ENCODE results near the gene ATP11A.
"Not testable (repeated sequence)": the region's sequence is repeated elsewhere in the genome, so short reads cannot be mapped to it uniquely, and the experiment has no call there.

ATP11A gene

GRCh38 chr13:112779856-112780604 lies 90.2 kb downstream of the ATP11A start:
- in situ Hi-C loops (cut with MboI; ENCODE audit: low pct_unique_long_range_greater_than_20kb, low sequenced_read_pairs): no loop called here
- no peak for DNase-seq

- DNase-seq: no peak
- in situ Hi-C loops (cut with MboI; ENCODE audit: low pct_unique_long_range_greater_than_20kb, low sequenced_read_pairs): no loop called here
Observed at GRCh38 chr13:112781287-112781686, 91.4 kb downstream of the ATP11A start.

GRCh38 chr13:112781881-112782361 lies 92.1 kb downstream of the ATP11A start:
- in situ Hi-C loops (cut with MboI; ENCODE audit: low pct_unique_long_range_greater_than_20kb, low sequenced_read_pairs): no loop called here
- no peak for DNase-seq

- in situ Hi-C loops (cut with MboI; ENCODE audit: low pct_unique_long_range_greater_than_20kb, low sequenced_read_pairs): no loop called here
- DNase-seq: no peak
Observed at GRCh38 chr13:112782429-112783010, 92.7 kb downstream of the ATP11A start.

GRCh38 chr13:112783135-112783977 lies 93.5 kb downstream of the ATP11A start:
- no peak for DNase-seq
- in situ Hi-C loops (cut with MboI; ENCODE audit: low pct_unique_long_range_greater_than_20kb, low sequenced_read_pairs): no loop called here

GRCh38 chr13:112783978-112784371 lies 94.1 kb downstream of the ATP11A start:
- in situ Hi-C loops (cut with MboI; ENCODE audit: low pct_unique_long_range_greater_than_20kb, low sequenced_read_pairs): no loop called here
- DNase-seq: no peak

GRCh38 chr13:112784811-112785482 lies 95.1 kb downstream of the ATP11A start:
- in situ Hi-C loops (cut with MboI; ENCODE audit: low pct_unique_long_range_greater_than_20kb, low sequenced_read_pairs): no loop called here

GRCh38 chr13:112785483-112785856 lies 95.6 kb downstream of the ATP11A start:
- in situ Hi-C loops (cut with MboI; ENCODE audit: low pct_unique_long_range_greater_than_20kb, low sequenced_read_pairs): no loop called here
- DNase-seq: no peak

More at GRCh38 chr13:112784811-112785482, 95.1 kb downstream of the ATP11A start:
- no peak for DNase-seq

GRCh38 chr13:112786810-112787209 lies 97.0 kb downstream of the ATP11A start:
- in situ Hi-C loops (cut with MboI; ENCODE audit: low pct_unique_long_range_greater_than_20kb, low sequenced_read_pairs); DNase-seq: not testable (repeated sequence)

- in situ Hi-C loops (cut with MboI; ENCODE audit: low pct_unique_long_range_greater_than_20kb, low sequenced_read_pairs): no loop called here
- DNase-seq: no peak
Observed at GRCh38 chr13:112790735-112791641, 101.2 kb downstream of the ATP11A start.

- no peak for DNase-seq
- in situ Hi-C loops (cut with MboI; ENCODE audit: low pct_unique_long_range_greater_than_20kb, low sequenced_read_pairs): no loop called here
Observed at GRCh38 chr13:112791663-112792440, 102.0 kb downstream of the ATP11A start.

- in situ Hi-C loops (cut with MboI; ENCODE audit: low pct_unique_long_range_greater_than_20kb, low sequenced_read_pairs): no loop called here
- no peak for DNase-seq
Observed at GRCh38 chr13:112792511-112792910, 102.7 kb downstream of the ATP11A start.

- in situ Hi-C loops (cut with MboI; ENCODE audit: low pct_unique_long_range_greater_than_20kb, low sequenced_read_pairs): no loop called here
- no peak for DNase-seq
Observed at GRCh38 chr13:112793545-112794445, 104.0 kb downstream of the ATP11A start.

- in situ Hi-C loops (cut with MboI; ENCODE audit: low pct_unique_long_range_greater_than_20kb, low sequenced_read_pairs): no loop called here
- DNase-seq: no peak
Observed at GRCh38 chr13:112795277-112795676, 105.4 kb downstream of the ATP11A start.

- DNase-seq: no peak
- in situ Hi-C loops (cut with MboI; ENCODE audit: low pct_unique_long_range_greater_than_20kb, low sequenced_read_pairs): no loop called here
Observed at GRCh38 chr13:112796190-112796915, 106.5 kb downstream of the ATP11A start.

- in situ Hi-C loops (cut with MboI; ENCODE audit: low pct_unique_long_range_greater_than_20kb, low sequenced_read_pairs): no loop called here
- no peak for DNase-seq
Observed at GRCh38 chr13:112799394-112799793, 109.6 kb downstream of the ATP11A start.

Measured in KBM-7 (cell line).